Measurements from ENCODE around the gene IGDCC3. TPM values are rescaled to one million over a fixed set of nuclear protein-coding genes. Genes with fewer than 3 reads are reported as not detected.

The IGDCC3 gene
- total RNA-seq, 6 donors from 2014 or later: 0.10 to 0.29 TPM; not detected in 4

DNA sequence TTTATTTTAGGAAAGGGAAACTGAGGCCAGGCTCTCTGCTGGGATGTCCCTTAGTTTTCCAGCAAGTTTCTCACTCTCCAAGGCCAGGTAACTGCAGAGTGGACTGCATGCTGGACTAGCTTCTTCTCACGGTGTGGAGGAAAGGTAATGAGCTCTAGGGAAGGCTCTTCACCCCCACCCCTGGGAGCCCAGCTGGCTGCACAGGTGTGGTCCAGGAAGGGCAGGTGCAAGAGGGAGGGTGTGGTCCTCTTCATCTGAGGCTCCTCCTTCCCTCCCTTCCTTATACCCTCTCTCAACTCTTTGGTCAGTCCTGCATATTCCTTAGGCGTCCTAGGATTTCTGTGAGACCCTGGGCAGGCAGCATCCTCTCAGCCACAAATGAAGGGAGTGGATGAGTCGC lies 39.4 kb downstream of the IGDCC3 start:
- WGBS, 2 donors: 74 to 85% methylated on average over 2 to 3 of the region's 3 CpGs
- no peak overlapping the region for H3K27ac ChIP-seq
- no peaks in the 10 kb centered on the region for H3K27me3 ChIP-seq
- H3K4me3 ChIP-seq: no peak overlapping the region
- ATAC-seq (ENCODE audit: low FRiP score in 2 of 2) (no peak), DNase-seq (no peak)
- no peak for TF ChIP-seq POLR2A (IDR thresholded peaks at IDR 0.05)
- TF ChIP-seq POLR2AphosphoS5 (IDR thresholded peaks at IDR 0.05): no peak
- TF ChIP-seq, protein P1, sequence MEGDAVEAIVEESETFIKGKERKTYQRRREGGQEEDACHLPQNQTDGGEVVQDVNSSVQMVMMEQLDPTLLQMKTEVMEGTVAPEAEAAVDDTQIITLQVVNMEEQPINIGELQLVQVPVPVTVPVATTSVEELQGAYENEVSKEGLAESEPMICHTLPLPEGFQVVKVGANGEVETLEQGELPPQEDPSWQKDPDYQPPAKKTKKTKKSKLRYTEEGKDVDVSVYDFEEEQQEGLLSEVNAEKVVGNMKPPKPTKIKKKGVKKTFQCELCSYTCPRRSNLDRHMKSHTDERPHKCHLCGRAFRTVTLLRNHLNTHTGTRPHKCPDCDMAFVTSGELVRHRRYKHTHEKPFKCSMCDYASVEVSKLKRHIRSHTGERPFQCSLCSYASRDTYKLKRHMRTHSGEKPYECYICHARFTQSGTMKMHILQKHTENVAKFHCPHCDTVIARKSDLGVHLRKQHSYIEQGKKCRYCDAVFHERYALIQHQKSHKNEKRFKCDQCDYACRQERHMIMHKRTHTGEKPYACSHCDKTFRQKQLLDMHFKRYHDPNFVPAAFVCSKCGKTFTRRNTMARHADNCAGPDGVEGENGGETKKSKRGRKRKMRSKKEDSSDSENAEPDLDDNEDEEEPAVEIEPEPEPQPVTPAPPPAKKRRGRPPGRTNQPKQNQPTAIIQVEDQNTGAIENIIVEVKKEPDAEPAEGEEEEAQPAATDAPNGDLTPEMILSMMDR (IDR thresholded peaks at IDR 0.05): no peak
- TF ChIP-seq EP300 (IDR thresholded peaks at IDR 0.05): no peak
- no peaks in the 10 kb centered on the region for H3K9me3 ChIP-seq
- no peaks in the 10 kb centered on the region for H3K4me1 ChIP-seq
- no peaks in the 10 kb centered on the region for H3K36me3 ChIP-seq

DNA sequence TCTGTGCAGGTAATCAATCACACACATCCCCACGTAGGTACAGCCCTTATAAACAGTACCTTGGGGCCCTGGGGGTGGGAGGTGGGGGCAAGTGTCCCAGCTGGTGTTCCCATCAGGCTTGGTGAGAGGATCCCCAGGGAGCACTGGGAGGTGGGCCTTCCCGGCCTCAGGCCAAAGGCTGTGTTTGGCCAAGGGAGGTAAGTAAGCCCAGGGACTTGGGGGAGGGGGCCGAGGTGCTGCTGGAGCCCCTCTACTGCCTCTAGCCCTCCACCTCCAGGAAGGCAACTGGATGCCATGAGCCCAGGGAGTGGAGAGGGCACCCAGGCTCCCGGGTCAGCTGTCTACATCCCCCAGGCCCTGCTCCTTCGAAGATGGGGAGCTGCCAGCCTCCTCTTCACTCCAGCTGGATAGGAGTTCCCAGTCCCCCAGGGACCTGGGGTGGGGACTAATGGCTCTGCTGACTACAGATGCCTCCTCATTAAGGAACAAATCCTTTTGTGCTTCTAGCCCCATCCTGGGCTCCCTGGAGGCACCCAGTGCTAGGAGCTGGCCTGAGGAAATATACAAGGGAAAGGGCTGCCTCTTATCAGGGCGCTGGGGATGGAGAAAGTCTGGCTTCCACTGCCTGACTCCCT lies 40.2 kb downstream of the IGDCC3 start:
- Histone ChIP-seq H3K27me3 (no peaks in the 10 kb centered on the region), H3K4me3 (no peak overlapping the region), H3K9me3 (no peaks in the 10 kb centered on the region), H3K36me3 (no peaks in the 10 kb centered on the region), H3K4me1 (no peaks in the 10 kb centered on the region), H3K27ac (no peak overlapping the region)
- TF ChIP-seq, protein P1 (IDR thresholded peaks at IDR 0.05): no peak
- TF ChIP-seq EP300 (IDR thresholded peaks at IDR 0.05) (no peak), POLR2A (IDR thresholded peaks at IDR 0.05) (no peak), POLR2AphosphoS5 (IDR thresholded peaks at IDR 0.05) (no peak)
- 67 to 79% methylated on average over 5 to 6 of the region's 6 CpGs for WGBS, 2 donors
- no peak for ATAC-seq (ENCODE audit: low FRiP score in 2 of 2)
- DNase-seq: no peak

DNA sequence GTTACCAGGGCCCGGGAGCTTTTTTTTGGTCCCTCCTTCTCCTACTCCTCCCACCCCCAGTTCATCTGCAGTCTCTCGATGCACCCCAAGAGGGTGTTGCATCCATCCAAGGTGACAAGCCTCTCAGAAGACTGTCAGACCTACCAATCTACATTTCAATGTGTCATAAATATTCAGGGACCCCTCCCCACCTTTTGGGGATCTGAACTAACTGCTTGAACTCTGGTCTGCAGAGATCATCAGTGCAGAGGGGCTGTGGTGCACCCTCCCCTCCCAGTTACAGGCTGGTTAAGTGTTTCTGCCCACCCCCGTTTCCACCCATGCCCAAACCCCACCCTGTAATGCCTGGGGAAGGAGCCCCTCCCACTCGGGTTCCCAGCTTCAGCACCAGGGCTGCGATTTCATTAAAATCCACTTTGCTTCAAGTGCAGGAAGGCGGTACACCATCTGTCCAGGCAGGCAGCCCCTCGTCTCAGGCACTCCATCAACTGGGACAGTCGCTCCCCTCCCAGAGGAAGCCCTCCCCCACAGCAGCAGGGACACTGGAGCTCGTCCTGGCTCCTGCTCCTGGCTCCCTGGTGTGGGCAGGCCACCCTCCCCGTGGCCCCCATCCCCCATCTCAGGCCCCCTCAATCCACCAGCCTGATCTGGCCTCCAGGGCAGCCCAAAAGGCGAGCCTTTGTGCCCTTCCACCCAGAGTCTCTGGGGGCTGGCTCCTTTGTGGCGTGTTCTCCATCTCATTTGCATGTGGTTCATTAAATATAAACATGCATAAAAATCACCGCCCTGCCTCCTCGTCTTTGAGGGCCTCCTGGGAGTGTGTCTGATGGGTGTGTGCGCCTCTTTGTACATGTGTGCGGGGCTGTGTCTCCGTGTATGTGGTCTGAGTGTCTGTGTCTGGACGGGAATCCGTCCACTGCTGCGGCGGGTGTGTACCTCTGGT lies 41.0 kb downstream of the IGDCC3 start:
- Histone ChIP-seq H3K4me1 (no peaks in the 10 kb centered on the region), H3K4me3 (no peak overlapping the region), H3K27ac (no peak overlapping the region), H3K36me3 (no peaks in the 10 kb centered on the region), H3K9me3 (no peaks in the 10 kb centered on the region), H3K27me3 (no peaks in the 10 kb centered on the region)
- ATAC-seq (ENCODE audit: low FRiP score in 2 of 2) (no peak), DNase-seq (no peak)
- TF ChIP-seq, protein P1 (IDR thresholded peaks at IDR 0.05): no peak
- TF ChIP-seq POLR2AphosphoS5 (IDR thresholded peaks at IDR 0.05) (no peak), EP300 (IDR thresholded peaks at IDR 0.05) (no peak), POLR2A (IDR thresholded peaks at IDR 0.05) (no peak)
- WGBS, 2 donors: 67 to 81% methylated on average over 14 to 21 of the region's 21 CpGs

DNA sequence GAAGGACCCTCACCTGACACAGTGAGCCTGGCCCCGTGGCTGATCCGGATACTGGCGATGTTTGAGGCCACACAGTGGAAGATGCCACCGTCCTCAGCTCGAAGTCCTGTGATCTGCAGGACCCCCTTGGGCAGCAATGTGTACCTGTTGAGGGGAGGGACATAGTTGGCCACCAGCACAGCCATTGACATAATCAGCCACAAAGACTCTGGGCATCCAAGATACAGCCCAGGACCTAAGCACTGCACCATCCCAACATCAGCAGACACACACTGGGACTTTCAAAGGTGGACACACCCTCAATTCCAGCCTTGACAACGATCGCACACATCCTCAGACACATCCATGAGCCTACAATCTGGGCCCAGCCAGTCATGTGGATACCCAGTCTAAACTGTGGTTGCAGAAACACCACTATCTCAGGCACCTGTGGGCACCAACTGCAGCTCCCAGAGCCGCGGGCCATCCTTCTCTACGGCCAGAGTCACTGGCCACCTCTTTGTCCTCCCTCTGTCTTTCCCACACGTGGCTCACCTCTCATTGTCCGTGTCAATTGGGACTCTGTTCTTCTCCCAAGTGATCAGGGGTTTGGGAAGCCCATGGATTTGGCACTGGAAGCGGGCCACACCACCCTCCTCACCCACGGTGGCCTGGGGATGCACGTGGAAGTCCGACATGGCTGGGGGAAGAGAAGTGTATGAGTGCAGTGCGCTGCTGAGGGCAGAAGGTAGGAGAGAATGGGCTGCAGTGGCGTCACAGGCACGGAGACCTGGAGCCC lies 42.3 kb downstream of the IGDCC3 start:
- Histone ChIP-seq H3K27me3 (no peaks in the 10 kb centered on the region), H3K9me3 (no peaks in the 10 kb centered on the region), H3K36me3 (no peaks in the 10 kb centered on the region), H3K4me1 (no peaks in the 10 kb centered on the region), H3K4me3 (no peak overlapping the region), H3K27ac (no peak overlapping the region)
- TF ChIP-seq EP300 (IDR thresholded peaks at IDR 0.05): no peak
- no peak for TF ChIP-seq POLR2AphosphoS5 (IDR thresholded peaks at IDR 0.05)
- no peak for TF ChIP-seq POLR2A (IDR thresholded peaks at IDR 0.05)
- TF ChIP-seq, protein P1 (IDR thresholded peaks at IDR 0.05): no peak
- WGBS, 2 donors: 87 to 91% methylated on average over 13 to 19 of the region's 19 CpGs
- DNase-seq (no peak), ATAC-seq (ENCODE audit: low FRiP score in 2 of 2) (no peak)

Measured in upper lobe of left lung (tissue), 6 donors.